Measurements from ENCODE around the gene DENND1A.

The DENND1A gene

DNA sequence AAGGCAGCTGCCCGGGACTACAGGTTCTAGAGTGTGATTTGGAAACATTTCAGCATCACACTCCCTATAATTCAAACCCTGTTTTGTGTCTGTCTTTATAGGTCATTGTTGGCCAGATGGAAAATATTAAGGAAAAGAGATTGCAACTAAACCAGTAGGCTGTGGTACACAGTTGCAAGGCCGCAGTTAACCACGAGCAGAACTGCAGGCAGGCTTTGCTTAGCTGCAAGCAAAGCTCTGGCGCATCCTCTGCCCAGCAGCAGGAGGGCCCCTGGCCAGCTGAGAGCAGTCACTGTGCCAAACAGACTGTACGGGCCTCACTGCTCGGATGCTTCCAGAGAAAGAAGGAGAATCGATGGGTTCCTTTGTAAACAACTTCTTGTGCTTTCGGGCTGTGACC is 204.5 kb downstream of the DENND1A start:
- DNase-seq = peak; percentile 23 to 82 (median 64)
- intact Hi-C loops (cut with DNase I) = no loop called here

DNA sequence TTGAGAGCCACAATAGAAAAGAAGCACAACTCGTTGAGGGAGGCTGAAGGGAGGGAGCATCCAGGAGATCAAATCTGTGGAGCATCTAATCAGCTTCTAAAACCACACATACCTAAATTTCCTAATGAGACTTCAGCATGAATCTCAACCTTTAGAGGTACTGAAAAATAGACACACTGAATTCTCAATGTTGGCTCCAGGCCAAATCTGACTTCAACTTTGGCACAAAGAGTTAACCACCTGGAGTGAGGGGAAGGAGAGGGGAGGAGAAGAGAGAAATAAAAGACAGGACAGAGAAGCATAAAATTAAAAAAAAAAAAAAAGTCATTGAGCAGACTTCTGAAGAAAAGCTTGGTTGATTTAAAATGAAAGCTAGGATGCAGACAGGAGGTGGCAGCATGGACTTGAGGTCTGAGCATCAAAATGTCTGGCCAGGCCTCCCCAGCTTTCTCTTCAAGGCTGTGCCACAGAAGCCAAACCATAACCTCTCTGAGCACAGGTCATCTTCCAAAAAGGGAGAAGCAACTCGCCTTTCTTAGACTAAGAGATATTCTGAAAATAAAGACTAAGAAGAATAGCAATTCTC is 205.6 kb downstream of the DENND1A start:
- DNase-seq = peak in 24 of 42 donors; percentile 2 to 59 (median 25)
- intact Hi-C loops (cut with DNase I) = no loop called here

DNA sequence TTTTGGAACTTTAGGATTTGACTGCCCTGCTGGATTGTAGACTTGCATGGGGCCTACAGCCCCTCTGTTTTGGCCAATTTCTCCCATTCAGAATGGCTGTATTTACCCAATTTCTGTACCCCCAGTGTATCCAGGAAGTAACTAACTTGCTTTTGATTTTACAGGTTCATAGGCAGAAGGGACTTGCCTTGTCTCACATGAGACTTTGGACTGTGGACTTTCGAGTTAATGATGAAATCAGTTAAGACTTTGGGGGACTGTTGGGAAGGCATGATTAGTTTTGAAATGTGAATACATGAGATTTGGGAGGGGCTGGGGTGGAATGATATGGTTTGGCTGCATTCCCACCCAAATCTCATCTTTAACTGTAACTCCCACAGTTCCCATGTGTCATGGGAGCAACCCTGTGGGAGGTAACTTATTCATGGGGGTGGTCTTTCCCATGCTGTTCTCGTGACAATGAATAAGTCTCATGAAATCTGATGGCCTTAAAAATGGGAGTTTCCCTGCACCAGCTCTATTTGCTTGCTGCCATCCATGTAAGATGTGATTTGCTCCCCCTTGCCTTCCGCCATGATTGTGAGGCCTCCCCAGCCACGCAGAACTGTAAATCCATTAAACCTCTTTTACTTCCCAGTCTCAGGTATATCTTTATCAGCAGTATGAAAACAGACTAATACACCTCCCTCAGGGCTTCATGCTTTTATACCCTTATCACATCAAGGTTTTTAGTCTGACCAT is 206.6 kb downstream of the DENND1A start:
- DNase-seq = no peak

DNA sequence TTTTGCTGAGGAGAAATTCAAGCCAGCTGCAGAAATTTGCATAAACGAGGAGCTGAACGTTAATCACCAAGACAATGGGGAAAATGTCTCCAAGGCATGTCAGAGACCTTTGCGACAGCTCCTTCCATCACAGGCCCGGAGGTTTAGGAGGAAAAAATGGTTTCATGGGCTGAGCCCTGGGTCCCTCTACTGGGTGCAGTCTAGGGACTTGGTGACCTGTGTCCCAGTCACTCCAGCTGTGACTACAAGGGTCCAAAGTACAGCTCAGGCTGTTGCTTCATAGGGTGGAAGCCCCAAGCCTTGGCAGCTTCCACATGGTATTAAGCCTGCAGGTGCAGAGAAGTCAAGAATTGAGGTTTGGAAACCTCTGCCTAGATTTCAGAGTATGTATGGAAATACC is 207.5 kb downstream of the DENND1A start:
- no peak for DNase-seq
- intact Hi-C loops (cut with DNase I) = no loop called here

More for the DNA sequence above, 206.6 kb downstream of the DENND1A start:
- intact Hi-C loops (cut with DNase I) = no loop called here

DNA sequence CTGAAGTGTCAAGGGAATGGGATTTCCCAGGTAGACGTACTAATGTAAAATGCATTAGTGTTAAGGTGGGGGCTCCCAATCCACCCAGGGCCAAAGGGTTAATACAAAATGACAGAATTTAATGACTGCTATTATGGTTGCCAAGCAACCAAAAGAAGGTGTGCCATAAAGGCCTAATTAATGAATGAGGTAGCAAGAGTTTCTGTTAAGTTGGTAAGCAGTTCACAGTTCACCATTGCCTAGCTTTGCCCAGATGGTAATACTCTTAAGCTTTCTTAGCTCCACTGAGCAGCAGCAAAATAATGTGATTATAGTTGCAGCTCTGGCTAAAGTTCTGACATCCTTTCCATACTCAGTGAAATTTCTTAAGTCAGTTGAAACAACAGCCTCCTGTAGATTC is 211.7 kb downstream of the DENND1A start:
- DNase-seq = no peak
- intact Hi-C loops (cut with DNase I) = no loop called here

DNA sequence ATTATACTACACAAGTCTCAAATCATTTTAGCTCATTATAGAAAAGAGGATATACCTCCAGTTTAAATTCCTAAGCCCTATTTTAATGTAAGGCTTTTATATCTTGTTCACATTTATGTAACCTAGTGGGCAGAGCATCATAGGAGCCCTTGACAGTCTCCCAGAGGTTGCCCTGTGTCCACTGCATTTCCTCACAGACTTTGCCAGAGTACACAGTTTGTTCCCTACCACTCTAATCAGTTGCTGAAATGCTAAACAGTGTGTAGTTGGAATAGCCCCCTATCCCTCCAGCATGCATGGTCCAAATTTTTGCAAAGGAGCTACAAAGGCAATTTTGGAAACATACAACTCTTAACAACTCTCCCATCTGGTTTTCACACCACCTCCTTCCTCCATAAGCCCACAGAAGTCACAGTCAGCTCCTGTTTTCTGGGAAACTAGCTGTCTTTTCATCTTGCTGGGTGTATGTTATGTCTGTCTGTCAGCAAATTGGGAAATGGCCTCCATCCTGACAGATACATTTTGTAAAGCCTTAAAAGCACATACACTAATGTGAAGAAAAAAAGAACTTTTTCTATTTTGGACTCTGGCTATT is 212.2 kb downstream of the DENND1A start:
- intact Hi-C loops (cut with DNase I) = no loop called here
- DNase-seq = no peak

DNA sequence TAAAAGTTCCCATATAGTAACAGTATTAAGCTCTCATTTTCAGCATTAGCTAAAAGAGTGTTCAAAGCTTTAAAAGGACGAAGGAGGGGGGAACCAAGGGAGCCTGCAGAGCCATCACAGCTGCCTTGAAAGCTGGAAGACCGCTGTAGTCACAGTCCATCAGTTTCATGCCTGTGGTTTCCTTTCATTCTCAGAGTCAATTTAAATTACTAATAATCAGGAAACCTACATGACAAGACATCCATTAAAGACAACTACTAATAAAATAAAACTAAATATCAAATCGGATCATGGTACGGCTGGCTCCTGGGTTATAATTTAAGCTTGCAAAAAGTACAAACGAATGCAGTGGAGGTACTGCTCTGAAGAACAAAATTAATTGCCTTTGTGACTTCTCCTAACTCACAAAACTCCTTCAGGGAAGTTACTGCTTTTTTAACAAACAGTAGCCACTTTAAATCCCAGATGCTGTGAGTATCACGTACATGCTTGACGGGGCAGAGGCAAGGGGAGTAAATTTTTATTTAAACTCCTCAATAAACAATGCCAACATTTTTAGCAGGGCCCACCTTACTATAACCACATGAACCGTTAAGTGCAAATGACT is 213.5 kb downstream of the DENND1A start:
- DNase-seq = no peak
- intact Hi-C loops (cut with DNase I) = no loop called here

DNA sequence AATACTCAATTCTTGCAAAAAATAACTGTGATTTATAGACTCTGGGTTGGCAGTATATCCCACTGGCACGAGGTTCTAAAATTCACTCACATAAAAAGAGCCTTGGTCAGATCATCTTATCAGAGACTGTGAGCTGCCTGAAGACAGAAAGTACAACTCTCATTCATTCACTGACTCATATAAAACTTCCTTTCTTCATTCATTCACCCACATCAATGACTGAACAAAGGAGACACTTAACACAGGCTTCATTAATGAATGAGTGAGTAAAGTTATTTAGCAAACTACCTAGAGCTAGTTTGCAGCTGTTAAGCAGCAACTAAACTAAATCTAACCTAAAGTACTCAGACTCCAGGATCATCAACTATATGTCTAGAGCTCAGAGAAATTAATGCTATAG is 214.7 kb downstream of the DENND1A start:
- intact Hi-C loops (cut with DNase I) = no loop called here
- DNase-seq = no peak

DNA sequence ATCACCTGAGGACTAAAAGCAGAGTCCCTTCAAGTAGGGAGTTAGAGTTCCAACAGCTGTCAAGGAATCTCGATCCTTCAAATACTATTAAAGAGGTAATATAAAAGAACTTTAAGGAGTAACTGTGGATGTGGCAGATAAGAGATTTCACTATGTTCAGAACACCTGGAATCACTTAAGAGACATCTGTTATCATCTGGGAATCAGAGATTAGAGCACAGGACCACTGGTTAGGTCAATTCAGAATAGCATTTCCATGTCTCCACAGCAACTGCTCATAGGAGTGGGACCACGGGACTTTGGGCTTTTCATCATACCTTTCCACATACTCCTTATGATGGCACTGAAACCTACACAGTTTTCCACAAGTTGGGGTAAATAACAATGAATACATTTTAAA is 216.6 kb downstream of the DENND1A start:
- no peak for DNase-seq
- intact Hi-C loops (cut with DNase I) = no loop called here

DNA sequence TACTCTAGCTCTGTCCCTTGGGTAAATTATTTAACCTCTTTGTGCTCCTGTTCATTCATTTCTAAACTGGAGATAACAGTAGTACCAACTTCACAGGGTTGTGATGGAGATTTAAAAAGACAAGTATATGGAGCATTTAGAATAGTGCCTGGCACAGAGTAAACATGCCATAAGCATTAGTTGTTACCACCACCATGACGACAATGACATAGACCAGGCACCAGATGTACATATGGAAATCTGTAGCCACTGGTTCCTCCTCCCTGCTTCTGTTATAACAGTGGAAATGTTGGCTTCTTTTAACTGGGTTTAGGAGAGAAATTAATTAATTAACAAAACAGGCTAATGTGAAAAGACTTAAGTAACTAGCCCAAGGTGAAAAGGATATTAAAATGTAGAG is 217.5 kb downstream of the DENND1A start:
- DNase-seq = no peak
- intact Hi-C loops (cut with DNase I) = no loop called here

DNA sequence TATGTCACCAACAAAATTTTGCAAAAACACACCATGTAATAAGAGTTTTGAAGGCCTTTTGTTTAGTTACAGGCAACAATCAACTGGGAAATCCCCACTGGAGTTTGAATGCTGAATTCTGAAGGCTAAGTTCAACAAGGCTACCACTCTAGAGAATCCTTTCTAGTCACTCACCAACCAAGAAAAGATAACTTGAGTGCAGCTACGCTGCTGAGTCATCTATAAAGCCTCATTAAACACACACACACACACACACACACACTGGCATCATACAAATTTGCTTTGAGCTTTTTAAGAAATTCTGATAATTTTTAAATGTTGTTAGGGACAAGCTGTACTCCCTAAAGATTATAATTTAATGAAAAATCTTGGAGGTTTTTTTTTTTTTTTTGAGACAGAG is 219.6 kb downstream of the DENND1A start:
- no peak for DNase-seq
- intact Hi-C loops (cut with DNase I) = no loop called here

DNA sequence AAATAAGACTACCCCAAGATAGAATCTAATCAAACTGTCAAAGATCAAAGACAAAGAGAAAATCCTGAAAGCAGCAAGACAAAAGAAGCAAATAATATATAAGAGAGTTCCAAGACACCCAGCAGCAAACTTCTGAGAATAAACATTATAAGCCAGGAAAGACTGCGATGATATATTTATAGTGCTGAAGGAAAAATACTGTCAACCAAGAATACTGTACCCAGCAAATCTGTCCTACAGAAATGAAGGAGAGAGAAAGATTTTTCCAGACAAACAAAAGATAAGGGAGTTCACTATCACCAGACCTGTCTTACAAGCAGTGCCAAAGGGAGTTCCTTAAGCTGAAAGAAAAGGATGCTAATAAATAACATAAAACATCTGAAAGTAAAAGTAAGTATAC is 227.4 kb downstream of the DENND1A start:
- intact Hi-C loops (cut with DNase I) = no loop called here
- no peak for DNase-seq

DNA sequence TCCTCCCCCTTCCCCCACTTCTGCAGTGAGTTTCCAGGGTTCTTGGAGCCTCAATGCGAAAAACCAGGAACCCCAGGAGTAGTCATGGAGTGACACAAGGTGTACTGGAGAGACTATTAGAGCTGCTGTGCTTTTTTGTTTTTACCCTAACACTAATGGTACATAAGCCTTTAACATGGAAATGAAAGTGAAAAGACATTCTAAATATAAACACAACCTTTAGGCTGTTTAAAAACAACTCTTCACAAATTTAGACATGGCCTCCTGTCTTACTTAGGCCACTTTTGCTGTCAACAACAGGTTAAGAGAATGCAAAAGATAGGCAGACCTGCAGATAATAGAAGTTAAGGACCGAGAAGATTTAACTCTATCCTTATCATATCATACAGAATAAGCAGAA is 232.2 kb downstream of the DENND1A start:
- intact Hi-C loops (cut with DNase I) = no loop called here
- DNase-seq = no peak

DNA sequence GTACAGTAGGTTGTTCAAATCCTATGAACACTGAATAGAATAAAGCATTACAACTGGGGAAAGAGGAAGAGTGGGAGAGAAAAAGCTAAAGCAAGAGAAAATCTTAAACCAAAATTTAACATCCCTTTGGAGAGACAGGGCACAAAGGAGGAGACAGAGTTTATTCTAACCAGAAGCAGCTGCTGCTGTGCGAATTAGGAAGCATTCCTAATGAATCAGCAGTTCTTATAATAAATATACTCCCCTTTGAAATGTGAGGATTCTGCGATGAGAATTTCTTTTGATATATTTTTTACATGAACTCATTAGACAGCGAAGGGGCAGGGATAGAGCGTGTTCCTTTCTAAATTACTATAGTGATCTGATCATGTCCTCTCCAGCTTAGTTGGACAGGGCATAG is 233.4 kb downstream of the DENND1A start:
- no peak for DNase-seq
- intact Hi-C loops (cut with DNase I) = no loop called here

DNA sequence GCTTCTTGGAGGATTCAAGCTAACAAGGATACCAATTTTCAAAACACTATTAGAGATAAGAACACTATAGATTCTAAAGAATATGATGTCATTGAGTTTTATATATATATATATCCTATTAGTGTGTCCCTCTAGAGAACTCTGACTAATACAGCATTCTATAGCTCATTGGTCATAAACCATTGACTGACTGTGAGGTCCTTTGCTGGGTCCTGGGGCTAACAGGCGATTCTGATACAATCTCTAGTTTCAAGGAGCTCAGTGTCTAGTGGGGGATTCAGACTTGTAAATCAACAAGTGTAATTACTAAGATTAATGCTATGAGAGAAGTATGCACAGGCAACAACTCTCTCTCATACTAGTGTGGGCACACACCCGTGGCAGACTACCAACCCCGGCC is 234.5 kb downstream of the DENND1A start:
- intact Hi-C loops (cut with DNase I) = no loop called here
- DNase-seq = no peak

DNA sequence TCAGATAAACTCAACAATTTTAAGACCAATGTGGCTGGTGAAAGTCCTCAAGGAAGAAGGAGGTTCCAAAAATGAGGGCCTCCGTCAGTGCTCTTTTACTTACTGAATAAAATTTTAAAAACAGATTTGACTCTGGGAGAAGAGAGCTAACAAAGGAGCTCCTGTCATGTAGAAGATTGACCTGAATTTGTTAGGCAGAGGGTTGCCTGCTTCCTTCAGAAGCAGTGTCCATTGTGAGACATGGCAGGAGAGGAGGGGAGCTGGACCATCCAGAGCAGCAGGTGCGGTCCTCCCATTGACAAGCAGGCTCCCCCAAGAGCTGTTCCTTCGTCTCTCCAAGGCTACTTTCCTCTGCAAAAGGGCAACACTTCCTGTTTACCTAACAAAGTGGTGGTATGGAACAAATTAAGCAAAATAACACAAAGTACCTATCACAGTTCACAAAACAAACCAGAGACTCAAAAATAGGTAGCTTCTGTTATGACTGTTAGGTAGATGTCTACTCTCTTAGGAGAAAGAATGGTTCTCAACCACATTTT is 238.1 kb downstream of the DENND1A start:
- intact Hi-C loops (cut with DNase I) = no loop called here
- DNase-seq = no peak

DNA sequence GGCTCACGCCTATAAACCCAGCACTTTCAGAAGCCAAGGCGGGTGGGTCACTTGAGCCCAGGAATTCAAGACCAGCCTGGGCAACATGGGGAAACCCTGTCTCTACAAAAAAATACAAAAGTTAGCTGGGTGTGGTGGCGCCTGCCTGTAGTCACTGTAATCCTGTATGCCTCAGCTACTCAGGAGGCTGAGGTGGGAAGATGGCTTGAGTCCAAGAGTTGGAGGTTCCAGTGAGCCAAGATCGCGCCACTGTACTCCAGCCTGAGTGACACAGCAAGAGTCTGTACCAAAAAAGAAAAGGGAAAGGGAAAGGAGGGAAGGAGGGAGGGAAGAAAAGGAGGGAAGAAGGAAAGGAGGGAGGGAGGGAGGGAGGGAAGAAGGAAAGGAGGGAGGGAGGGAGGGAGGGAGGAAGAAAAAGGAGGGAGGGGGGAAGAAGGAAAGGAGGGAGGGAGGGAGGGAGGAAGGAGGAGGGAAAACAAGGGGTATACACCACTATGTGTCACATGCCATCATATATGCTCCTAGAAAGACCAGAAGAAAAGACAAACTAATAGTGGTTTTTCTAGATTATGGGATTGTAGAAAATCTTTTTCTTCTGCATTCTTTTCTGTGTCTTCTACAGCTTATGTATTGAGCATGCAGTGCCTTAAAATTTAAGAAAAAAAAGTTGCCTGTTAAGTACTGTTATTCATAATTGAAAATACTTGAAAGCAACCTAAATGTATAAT is 240.1 kb downstream of the DENND1A start:
- intact Hi-C loops (cut with DNase I) = no loop called here
- no peak for DNase-seq

DNA sequence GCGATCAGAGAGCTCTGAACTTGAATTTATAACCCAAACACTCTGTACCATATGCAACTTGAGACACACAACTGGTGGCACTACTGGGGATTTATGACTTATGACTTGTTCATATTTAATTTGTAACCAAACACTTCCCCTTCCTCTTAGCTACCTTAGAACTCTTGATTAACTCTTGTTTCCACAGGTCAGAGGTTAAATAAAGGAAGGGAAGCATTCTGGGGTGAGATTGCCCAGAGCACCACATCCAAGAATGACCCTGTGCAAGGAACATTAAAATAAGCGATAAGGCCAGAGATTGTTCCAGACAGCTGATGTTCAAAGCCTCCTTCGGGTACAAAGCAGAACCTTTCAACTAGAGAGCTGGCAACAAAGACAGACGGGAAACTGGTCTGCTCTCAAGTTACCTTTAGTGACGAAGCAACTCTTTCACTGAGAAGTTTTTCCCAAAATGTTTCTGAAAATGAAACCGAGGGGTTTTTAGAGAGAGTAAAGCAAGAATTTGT is 242.6 kb downstream of the DENND1A start:
- DNase-seq = peak in 1 of 42 donors; percentile 39
- intact Hi-C loops (cut with DNase I) = no loop called here

DNA sequence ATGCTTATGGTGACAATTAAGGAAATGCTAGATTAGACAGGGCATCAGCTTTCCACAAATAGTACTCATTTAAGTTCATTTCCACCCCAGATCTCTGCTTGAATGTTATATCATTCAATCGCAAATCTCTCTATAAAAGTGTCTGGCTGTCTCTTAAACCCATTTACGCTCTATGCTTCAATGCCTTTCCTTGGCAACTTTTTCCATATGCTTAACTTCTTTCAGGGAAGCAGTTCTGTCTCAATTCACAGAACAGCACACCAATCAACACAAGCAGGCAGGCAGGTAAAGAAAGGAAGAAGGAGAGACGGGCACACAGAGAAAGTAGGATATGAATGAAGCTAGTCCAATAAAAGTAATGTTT is 243.1 kb downstream of the DENND1A start:
- no peak for DNase-seq
- intact Hi-C loops (cut with DNase I) = no loop called here

All from head of caudate nucleus (tissue), 42 donors.